ENCODE data around the gene VPS26B.
"Not testable (repeated sequence)": the region's sequence is repeated elsewhere in the genome, so short reads cannot be mapped to it uniquely, and the experiment has no call there.

Gene VPS26B

GRCh38 chr11:134223836-134224709 lies at the start of gene VPS26B, which contains the start of gene NCAPD3:
TSS of gene VPS26B (plus strand) at chr11:134224671. CDS start at chr11:134225123, 452 bp downstream.
TSS of gene NCAPD3 (minus strand) at chr11:134223967. CDS start at chr11:134223926, 41 bp downstream.
- Mint-ChIP-seq H3K27ac (peak within 1 kb of the TSS; percentile 99), H3K27me3 (peaks cover 14 to 23% of the 10 kb centered on the region in 2 donors), H3K4me1 (peaks cover 28 to 58% of the 10 kb centered on the region in 2 donors), H3K9me3 (no peaks in the 10 kb centered on the region), H3K4me3 (peak within 1 kb of the TSS; percentile 81 to 93), H3K36me3 (peaks cover 11 to 19% of the 10 kb centered on the region in 2 donors)
- ATAC-seq (replicated peaks): peak; percentile 82 to 85
- peak; percentile 93 for DNase-seq

DNA sequence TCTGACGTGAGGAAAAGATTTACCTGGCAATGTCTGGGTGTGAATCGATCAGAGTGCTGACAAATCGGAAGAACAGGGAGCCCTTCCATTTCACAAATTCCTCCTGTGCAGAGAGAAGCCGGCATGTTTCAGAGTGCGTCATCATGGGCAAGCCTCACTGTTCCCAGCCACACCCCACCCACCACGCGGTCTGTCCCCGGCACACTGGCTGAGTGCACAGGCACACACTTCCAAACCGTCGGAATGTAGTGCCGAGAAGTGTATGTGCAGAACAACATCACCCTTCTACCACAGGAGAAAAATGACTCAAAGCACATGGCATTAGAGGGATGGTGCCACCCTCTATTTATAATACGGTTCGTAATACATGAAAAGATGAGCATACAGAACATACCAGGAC lies 48.2 kb upstream of the VPS26B start:
- H3K4me3 Mint-ChIP-seq: no peak overlapping the region
- no peak for DNase-seq
- no peaks in the 10 kb centered on the region for H3K9me3 Mint-ChIP-seq
- H3K36me3 Mint-ChIP-seq: peaks cover 55 to 68% of the 10 kb centered on the region in 2 donors
- no peaks in the 10 kb centered on the region for H3K4me1 Mint-ChIP-seq
- ATAC-seq (replicated peaks): no peak
- H3K27ac Mint-ChIP-seq: no peak overlapping the region
- no peaks in the 10 kb centered on the region for H3K27me3 Mint-ChIP-seq

- ATAC-seq (replicated peaks): no peak
- no peak overlapping the region for H3K4me3 Mint-ChIP-seq
- no peak for DNase-seq
Measured at GRCh38 chr11:134178032-134178674, 46.3 kb upstream of the VPS26B start.

DNA sequence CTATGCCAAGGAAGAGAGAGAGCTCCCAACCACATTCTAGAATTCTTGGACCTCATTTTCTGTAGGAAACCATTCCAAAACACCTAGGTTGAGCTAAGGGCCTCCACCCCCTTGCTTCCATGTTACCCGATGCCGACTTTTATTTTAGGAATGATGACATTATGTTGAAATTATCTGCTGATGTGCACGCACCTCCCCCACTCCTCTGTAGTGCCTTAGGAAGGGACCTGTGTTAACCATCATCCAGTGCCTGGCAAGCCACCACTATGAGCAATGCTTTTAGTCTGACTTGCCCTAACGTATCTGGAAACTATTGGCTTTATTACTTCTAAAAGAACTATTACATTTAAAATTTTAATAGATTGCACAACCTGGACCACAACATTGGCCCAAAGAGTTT lies 42.8 kb upstream of the VPS26B start:
- no peak overlapping the region for H3K27ac Mint-ChIP-seq
- no peaks in the 10 kb centered on the region for H3K27me3 Mint-ChIP-seq
- ATAC-seq (replicated peaks) (no peak), DNase-seq (no peak)
- no peaks in the 10 kb centered on the region for H3K4me1 Mint-ChIP-seq
- peaks cover 31 to 48% of the 10 kb centered on the region in 2 donors for H3K36me3 Mint-ChIP-seq
- H3K4me3 Mint-ChIP-seq: no peak overlapping the region
- H3K9me3 Mint-ChIP-seq: no peaks in the 10 kb centered on the region

More at GRCh38 chr11:134178032-134178674, 46.3 kb upstream of the VPS26B start:
- Mint-ChIP-seq H3K27ac (no peak overlapping the region), H3K4me1 (no peaks in the 10 kb centered on the region), H3K27me3 (no peaks in the 10 kb centered on the region), H3K36me3 (peaks cover 43 to 59% of the 10 kb centered on the region in 2 donors), H3K9me3 (no peaks in the 10 kb centered on the region)

DNA sequence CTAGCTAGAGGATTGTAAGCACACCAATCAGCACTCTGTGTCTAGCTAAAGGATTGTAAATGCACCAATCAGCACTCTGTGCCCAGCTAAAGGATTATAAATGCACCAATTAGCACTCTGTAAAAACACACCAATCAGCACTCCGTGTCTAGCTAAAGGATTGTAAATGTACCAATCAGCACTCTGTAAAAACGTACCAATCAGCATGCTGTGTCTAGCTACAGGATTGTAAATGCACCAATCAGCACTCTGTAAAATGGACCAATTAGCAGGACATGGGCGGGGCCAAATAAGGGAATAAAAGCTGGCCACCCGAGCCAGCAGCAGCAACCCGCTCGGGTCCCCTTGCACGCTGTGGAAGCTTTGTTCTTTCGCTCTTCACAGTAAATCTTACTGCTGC lies 36.4 kb upstream of the VPS26B start:
- H3K9me3 Mint-ChIP-seq; DNase-seq; ATAC-seq (replicated peaks); H3K27ac Mint-ChIP-seq; H3K4me3 Mint-ChIP-seq; H3K27me3 Mint-ChIP-seq; H3K4me1 Mint-ChIP-seq: not testable (repeated sequence)
- H3K36me3 Mint-ChIP-seq: peaks cover 60 to 79% of the 10 kb centered on the region in 2 donors

- peaks cover 45 to 63% of the 10 kb centered on the region in 2 donors for H3K36me3 Mint-ChIP-seq
- H3K9me3 Mint-ChIP-seq: no peaks in the 10 kb centered on the region
- no peak overlapping the region for H3K4me3 Mint-ChIP-seq
- no peaks in the 10 kb centered on the region for H3K27me3 Mint-ChIP-seq
- H3K4me1 Mint-ChIP-seq: no peaks in the 10 kb centered on the region
- no peak for ATAC-seq (replicated peaks)
- DNase-seq: no peak
- no peak overlapping the region for H3K27ac Mint-ChIP-seq
Measured at GRCh38 chr11:134196756-134197155, 27.7 kb upstream of the VPS26B start.

GRCh38 chr11:134199531-134199930 lies 24.9 kb upstream of the VPS26B start:
- Mint-ChIP-seq H3K4me3 (no peak overlapping the region), H3K27ac (no peak overlapping the region), H3K36me3 (peaks cover 37 to 74% of the 10 kb centered on the region in 2 donors), H3K27me3 (no peaks in the 10 kb centered on the region), H3K4me1 (no peaks in the 10 kb centered on the region), H3K9me3 (no peaks in the 10 kb centered on the region)
- no peak for DNase-seq
- ATAC-seq (replicated peaks): no peak

DNA sequence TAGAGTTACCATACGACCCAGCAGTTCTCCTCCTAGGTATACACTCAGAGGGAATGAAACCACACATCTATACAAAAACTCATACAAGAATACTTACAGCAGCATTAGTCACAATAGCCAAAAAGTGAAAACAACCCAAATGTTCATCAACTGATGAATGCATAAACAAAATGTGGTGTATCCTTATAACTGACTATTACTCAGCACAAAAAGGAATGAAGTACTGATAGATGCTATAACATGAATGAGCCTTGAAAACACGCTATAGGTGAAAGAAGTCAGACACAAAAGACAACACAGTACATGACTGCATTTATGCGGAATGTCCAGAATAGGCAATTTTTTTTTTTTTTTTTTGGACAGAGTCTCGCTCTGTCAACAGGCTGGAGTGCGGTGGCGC lies 23.8 kb upstream of the VPS26B start:
- no peaks in the 10 kb centered on the region for H3K9me3 Mint-ChIP-seq
- no peaks in the 10 kb centered on the region for H3K27me3 Mint-ChIP-seq
- ATAC-seq (replicated peaks) (no peak), DNase-seq (no peak)
- H3K36me3 Mint-ChIP-seq: peaks cover 41 to 78% of the 10 kb centered on the region in 2 donors
- no peaks in the 10 kb centered on the region for H3K4me1 Mint-ChIP-seq
- H3K4me3 Mint-ChIP-seq: no peak overlapping the region
- no peak overlapping the region for H3K27ac Mint-ChIP-seq

DNA sequence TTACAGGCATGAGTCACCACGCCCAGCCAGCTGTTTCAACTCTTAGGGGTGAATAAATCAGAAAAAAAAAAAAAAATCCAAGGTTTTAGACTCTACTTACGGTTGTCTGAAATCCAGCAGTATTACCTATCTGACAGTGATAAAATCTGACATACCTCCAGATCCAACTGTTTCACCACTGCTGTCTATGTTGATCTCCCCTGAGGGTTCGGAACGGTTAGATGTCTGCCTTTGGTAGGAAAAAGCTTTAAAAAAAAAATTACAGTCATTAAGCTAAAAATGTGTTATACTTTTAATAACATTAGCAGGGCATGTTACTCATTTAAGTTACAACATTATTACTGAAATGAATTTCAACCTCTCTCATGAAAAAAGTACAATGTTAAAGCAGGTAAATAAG lies 21.8 kb upstream of the VPS26B start:
- no peak for ATAC-seq (replicated peaks)
- no peak overlapping the region for H3K4me3 Mint-ChIP-seq
- no peaks in the 10 kb centered on the region for H3K9me3 Mint-ChIP-seq
- no peaks in the 10 kb centered on the region for H3K4me1 Mint-ChIP-seq
- DNase-seq: no peak
- no peaks in the 10 kb centered on the region for H3K27me3 Mint-ChIP-seq
- H3K36me3 Mint-ChIP-seq: peaks cover 44 to 79% of the 10 kb centered on the region in 2 donors
- no peak overlapping the region for H3K27ac Mint-ChIP-seq

- H3K27me3 Mint-ChIP-seq: no peaks in the 10 kb centered on the region
- ATAC-seq (replicated peaks) (no peak), DNase-seq (no peak)
- H3K9me3 Mint-ChIP-seq: no peaks in the 10 kb centered on the region
- peaks cover 28 to 69% of the 10 kb centered on the region in 2 donors for H3K36me3 Mint-ChIP-seq
- H3K4me3 Mint-ChIP-seq: no peak overlapping the region
- H3K4me1 Mint-ChIP-seq: no peaks in the 10 kb centered on the region
- no peak overlapping the region for H3K27ac Mint-ChIP-seq
Measured at GRCh38 chr11:134205729-134206128, 18.7 kb upstream of the VPS26B start.

- Mint-ChIP-seq H3K4me1 (no peaks in the 10 kb centered on the region), H3K27ac (no peak overlapping the region), H3K4me3 (no peak overlapping the region), H3K9me3 (no peaks in the 10 kb centered on the region), H3K27me3 (no peaks in the 10 kb centered on the region), H3K36me3 (peaks cover 26 to 68% of the 10 kb centered on the region in 2 donors)
- no peak for DNase-seq
- no peak for ATAC-seq (replicated peaks)
Measured at GRCh38 chr11:134206185-134206584, 18.3 kb upstream of the VPS26B start.

DNA sequence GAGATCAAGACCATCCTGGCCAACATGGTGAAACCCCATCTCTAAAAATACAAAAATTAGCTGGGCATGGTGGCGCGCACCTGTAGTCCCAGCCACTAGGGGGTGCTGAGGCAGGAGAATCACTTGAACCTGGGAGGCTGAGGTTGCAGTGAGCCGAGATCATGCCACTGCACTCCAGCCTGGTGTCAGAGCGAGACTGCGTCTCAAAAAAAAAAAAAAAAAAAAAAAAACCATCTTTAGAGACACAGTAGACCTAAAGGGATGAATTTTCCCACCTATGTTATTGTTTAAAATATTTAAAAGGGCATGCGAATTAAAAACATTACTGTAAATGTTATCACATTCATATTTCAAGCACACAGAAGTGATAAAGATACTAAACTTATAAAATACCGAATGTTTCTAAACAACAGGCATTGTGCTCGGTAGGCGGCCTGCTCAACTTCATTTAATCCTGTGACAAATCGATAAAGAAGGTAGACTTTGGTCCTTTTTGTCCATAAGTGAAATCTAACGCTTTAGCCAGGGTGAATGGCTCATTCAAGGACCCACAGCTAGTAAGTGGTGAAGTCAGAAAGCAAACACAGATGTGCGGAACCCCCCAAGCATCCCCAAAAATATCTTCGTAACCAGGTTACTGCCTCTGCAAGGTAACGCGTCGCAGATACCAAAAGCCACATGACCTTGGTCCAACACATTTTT lies 16.8 kb upstream of the VPS26B start:
- ATAC-seq (replicated peaks) (peak in 1 of 2 donors; percentile 33), DNase-seq (peak; percentile 35)
- Mint-ChIP-seq H3K27ac (no peak overlapping the region), H3K27me3 (no peaks in the 10 kb centered on the region), H3K36me3 (peaks cover 31 to 65% of the 10 kb centered on the region in 2 donors), H3K9me3 (no peaks in the 10 kb centered on the region), H3K4me3 (no peak overlapping the region), H3K4me1 (peaks cover 4 to 6% of the 10 kb centered on the region in 2 donors)

DNA sequence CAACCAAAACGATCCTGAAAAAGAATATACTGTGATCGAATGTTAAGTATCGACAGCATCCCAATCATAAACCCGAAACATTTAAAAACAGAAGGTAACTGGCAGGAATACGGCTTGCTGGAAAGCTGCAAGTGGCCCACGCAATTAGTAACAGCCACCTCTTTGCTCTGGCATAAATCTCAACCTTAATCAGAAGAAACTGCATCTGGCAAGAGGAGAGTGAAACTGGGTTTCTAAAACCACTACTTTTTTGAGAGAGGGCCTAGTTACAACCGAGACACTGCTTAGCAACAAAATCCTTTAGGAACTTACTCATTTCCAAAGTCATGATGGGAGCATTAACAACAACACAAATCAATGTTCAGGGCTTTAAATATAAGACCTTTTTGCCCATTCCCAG lies 8.6 kb upstream of the VPS26B start:
- no peak for DNase-seq
- H3K9me3 Mint-ChIP-seq: no peaks in the 10 kb centered on the region
- no peak overlapping the region for H3K27ac Mint-ChIP-seq
- no peak for ATAC-seq (replicated peaks)
- H3K27me3 Mint-ChIP-seq: no peaks in the 10 kb centered on the region
- H3K4me3 Mint-ChIP-seq: no peak overlapping the region
- peaks cover 4 to 19% of the 10 kb centered on the region in 2 donors for H3K4me1 Mint-ChIP-seq
- H3K36me3 Mint-ChIP-seq: peaks cover 38 to 50% of the 10 kb centered on the region in 2 donors

GRCh38 chr11:134216816-134217215 lies 7.7 kb upstream of the VPS26B start:
- H3K9me3 Mint-ChIP-seq: no peaks in the 10 kb centered on the region
- no peak for DNase-seq
- H3K36me3 Mint-ChIP-seq: peaks cover 32 to 42% of the 10 kb centered on the region in 2 donors
- ATAC-seq (replicated peaks): no peak
- no peaks in the 10 kb centered on the region for H3K27me3 Mint-ChIP-seq
- no peak overlapping the region for H3K27ac Mint-ChIP-seq
- no peak overlapping the region for H3K4me3 Mint-ChIP-seq
- peaks cover under 1 to 14% of the 10 kb centered on the region in 2 donors for H3K4me1 Mint-ChIP-seq
